Liver (tissue), 9 donors: ENCODE results near the gene AGPAT2. TPM values are rescaled to one million over a fixed set of nuclear protein-coding genes. Genes with fewer than 3 reads are reported as not detected.
A peak's percentile ranks its signal among the peaks of the same experiment; 100 is the strongest.

Experiments
- DNase-seq: peaks from one replicate; pipeline ENCODE4 v3.0.0-alpha.2; 2017; ENCODE audit warnings: low spot score
- H3K27ac ChIP-seq, 2 donors: one replicate each; pipeline ENCODE4 v1.7.0; 2013; ENCODE audit warnings: inconsistent platforms in 2 of 2, low read length in 2 of 2, control low read depth in 1 of 2, low read depth in 1 of 2, mild to moderate bottlenecking in 1 of 2
- H3K27me3 ChIP-seq, 4 donors: one replicate each; pipeline versions ENCODE4 v1.6.1 to v1.7.0; 2013; ENCODE audit warnings: low read length in 3 of 4, inconsistent platforms in 1 of 4, mild to moderate bottlenecking in 1 of 4, moderate library complexity in 1 of 4; ENCODE audit not compliant: control insufficient read depth in 4 of 4, insufficient read depth in 4 of 4
- H3K36me3 ChIP-seq, 4 donors: one replicate each; pipeline versions ENCODE4 v1.6.1 to v1.7.0; 2013; ENCODE audit warnings: low read length in 3 of 4, mild to moderate bottlenecking in 3 of 4, low read depth in 1 of 4, moderate library complexity in 1 of 4; ENCODE audit not compliant: control insufficient read depth in 4 of 4, insufficient read depth in 3 of 4
- H3K4me1 ChIP-seq, 4 donors: one replicate each; pipeline versions ENCODE4 v1.6.1 to v1.7.0; 2013; ENCODE audit warnings: low read length in 3 of 4, mild to moderate bottlenecking in 3 of 4, moderate library complexity in 1 of 4; ENCODE audit not compliant: control insufficient read depth in 4 of 4, insufficient read depth in 4 of 4
- H3K4me3 ChIP-seq, 3 donors: one replicate each; pipeline versions ENCODE4 v1.6.1 to v1.7.0; 2013; ENCODE audit warnings: low read length in 3 of 3, control low read depth in 1 of 3, low read depth in 1 of 3, mild to moderate bottlenecking in 1 of 3
- H3K9ac ChIP-seq, 2 donors: one replicate each; pipeline ENCODE4 v1.7.0; 2013; ENCODE audit warnings: low read length in 2 of 2, mild to moderate bottlenecking in 2 of 2, moderate library complexity in 2 of 2, control low read depth in 1 of 2, low read depth in 1 of 2
- H3K9me3 ChIP-seq, 4 donors: one replicate each; pipeline versions ENCODE4 v1.6.1 to v1.7.0; 2013; ENCODE audit warnings: low read length in 3 of 4; ENCODE audit not compliant: control insufficient read depth in 4 of 4
- CTCF ChIP-seq: fragments of 150-350 bp; IDR thresholded peaks from 2 replicates; pipeline ENCODE4 v1.5.1; 2017; ENCODE audit warnings: improper control_type of control experiment, low read depth, low read length; ENCODE audit not compliant: missing input control
- EGR1 ChIP-seq, 2 donors: IDR thresholded peaks; 2 replicates each; pipeline ENCODE4 v1.6.1; 2016 to 2018; ENCODE audit warnings: antibody characterized with exemption in 2 of 2, low read depth in 2 of 2
- FOXA1 ChIP-seq: IDR thresholded peaks from 2 replicates; pipeline ENCODE4 v1.6.1; 2016; ENCODE audit warnings: antibody characterized with exemption
- FOXA2 ChIP-seq: IDR thresholded peaks from 2 replicates; pipeline ENCODE4 v1.6.1; 2016; ENCODE audit warnings: antibody characterized with exemption
- GABPA ChIP-seq, 2 donors: IDR thresholded peaks in 1 of 2; conservative IDR thresholded peaks in 1 of 2; 2 replicates each; pipeline ENCODE4 v1.6.1; 2016; ENCODE audit warnings: antibody characterized with exemption in 2 of 2, mild to moderate bottlenecking in 1 of 2, moderate library complexity in 1 of 2
- HNF4A ChIP-seq, 2 donors: conservative IDR thresholded peaks; 2 replicates each; pipeline ENCODE4 v1.6.1; 2016; ENCODE audit warnings: antibody characterized with exemption in 2 of 2, mild to moderate bottlenecking in 2 of 2
- HNF4G ChIP-seq: IDR thresholded peaks from 2 replicates; pipeline ENCODE4 v1.6.1; 2016; ENCODE audit warnings: antibody characterized with exemption
- JUND ChIP-seq, 2 donors: IDR thresholded peaks; 2 replicates each; pipeline ENCODE4 v1.6.1; 2016; ENCODE audit warnings: antibody characterized with exemption in 2 of 2
- MAX ChIP-seq: IDR thresholded peaks from 2 replicates; pipeline ENCODE4 v1.6.1; 2016; ENCODE audit warnings: antibody characterized with exemption
- NR2F2 ChIP-seq: IDR thresholded peaks from 2 replicates; pipeline ENCODE4 v1.6.1; 2016; ENCODE audit warnings: antibody characterized with exemption
- RAD21 ChIP-seq, 2 donors: IDR thresholded peaks; 2 replicates each; pipeline ENCODE4 v1.6.1; 2016; ENCODE audit warnings: antibody characterized with exemption in 2 of 2, mild to moderate bottlenecking in 2 of 2
- RXRA ChIP-seq, 2 donors: IDR thresholded peaks; 2 replicates each; pipeline ENCODE4 v1.6.1; 2017 to 2018; ENCODE audit warnings: antibody characterized with exemption in 2 of 2, mild to moderate bottlenecking in 1 of 2
- SP1 ChIP-seq: IDR thresholded peaks from 2 replicates; pipeline ENCODE4 v1.6.1; 2018; ENCODE audit warnings: antibody characterized with exemption, mild to moderate bottlenecking
- YY1 ChIP-seq: IDR thresholded peaks from 2 replicates; pipeline ENCODE4 v1.6.1; 2016; ENCODE audit warnings: antibody characterized with exemption, mild to moderate bottlenecking
- WGBS: extraction: QIAGEN DNeasy Blood & Tissue Kit; methylation state at CpG from one replicate; pipeline ENCODE4 v1.1.7; 2013; 5-methylcytosine and 5-hydroxymethylcytosine counted together
- polyA plus RNA-seq, 2 donors: library from polyadenylated mRNA; stranded (reverse) in 1 of 2; unstranded in 1 of 2; fragments of 200-250 nt in 1 of 2; fragments of >200 nt in 1 of 2; fragmentation: Nextera tagmentation in 1 of 2; extraction: Ambion mirVana in 1 of 2; gene quantifications; one replicate each; pipeline versions ENCODE4 v1.2.1 to v1.2.3, GENCODE V29; 2013 to 2015
- total RNA-seq, 2 donors: library from RNA; depleted of rRNA; stranded (reverse); fragments of >200 nt; gene quantifications; one replicate each; pipeline ENCODE4 v1.2.3, GENCODE V29; 2014
- TF ChIP-seq, protein P1 (sequence below): IDR thresholded peaks from 2 replicates; pipeline ENCODE4 v1.6.1; 2016; ENCODE audit warnings: antibody characterized with exemption, mild to moderate bottlenecking
- TF ChIP-seq, protein P2 (sequence below): IDR thresholded peaks from 2 replicates; pipeline ENCODE4 v1.6.1; 2016; ENCODE audit warnings: antibody characterized with exemption
- TF ChIP-seq, protein P3 (sequence below): IDR thresholded peaks from 2 replicates; pipeline ENCODE4 v1.6.1; 2016; ENCODE audit warnings: antibody characterized with exemption
- donor health status: healthy.
- donor health status: healthy.
- donor health status: healthy.
- donor health status: healthy.
- donor health status: healthy.

Gene AGPAT2
- total and polyA plus RNA-seq, 4 donors: 75.1 to 222 (median 212) TPM

- Histone ChIP-seq H3K4me1 (peaks cover 0 to 5% (median 0%) of the 10 kb centered on the region in 4 donors), H3K4me3 (no peak overlapping the region), H3K27ac (no peak overlapping the region), H3K9me3 (no peaks in the 10 kb centered on the region), H3K27me3 (no peaks in the 10 kb centered on the region), H3K9ac (no peak overlapping the region), H3K36me3 (no peaks in the 10 kb centered on the region)
- DNase-seq: no peak
- WGBS: 71% methylated on average over 43 of the region's 43 CpGs
- TF ChIP-seq, protein P1, sequence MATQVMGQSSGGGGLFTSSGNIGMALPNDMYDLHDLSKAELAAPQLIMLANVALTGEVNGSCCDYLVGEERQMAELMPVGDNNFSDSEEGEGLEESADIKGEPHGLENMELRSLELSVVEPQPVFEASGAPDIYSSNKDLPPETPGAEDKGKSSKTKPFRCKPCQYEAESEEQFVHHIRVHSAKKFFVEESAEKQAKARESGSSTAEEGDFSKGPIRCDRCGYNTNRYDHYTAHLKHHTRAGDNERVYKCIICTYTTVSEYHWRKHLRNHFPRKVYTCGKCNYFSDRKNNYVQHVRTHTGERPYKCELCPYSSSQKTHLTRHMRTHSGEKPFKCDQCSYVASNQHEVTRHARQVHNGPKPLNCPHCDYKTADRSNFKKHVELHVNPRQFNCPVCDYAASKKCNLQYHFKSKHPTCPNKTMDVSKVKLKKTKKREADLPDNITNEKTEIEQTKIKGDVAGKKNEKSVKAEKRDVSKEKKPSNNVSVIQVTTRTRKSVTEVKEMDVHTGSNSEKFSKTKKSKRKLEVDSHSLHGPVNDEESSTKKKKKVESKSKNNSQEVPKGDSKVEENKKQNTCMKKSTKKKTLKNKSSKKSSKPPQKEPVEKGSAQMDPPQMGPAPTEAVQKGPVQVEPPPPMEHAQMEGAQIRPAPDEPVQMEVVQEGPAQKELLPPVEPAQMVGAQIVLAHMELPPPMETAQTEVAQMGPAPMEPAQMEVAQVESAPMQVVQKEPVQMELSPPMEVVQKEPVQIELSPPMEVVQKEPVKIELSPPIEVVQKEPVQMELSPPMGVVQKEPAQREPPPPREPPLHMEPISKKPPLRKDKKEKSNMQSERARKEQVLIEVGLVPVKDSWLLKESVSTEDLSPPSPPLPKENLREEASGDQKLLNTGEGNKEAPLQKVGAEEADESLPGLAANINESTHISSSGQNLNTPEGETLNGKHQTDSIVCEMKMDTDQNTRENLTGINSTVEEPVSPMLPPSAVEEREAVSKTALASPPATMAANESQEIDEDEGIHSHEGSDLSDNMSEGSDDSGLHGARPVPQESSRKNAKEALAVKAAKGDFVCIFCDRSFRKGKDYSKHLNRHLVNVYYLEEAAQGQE: no peak
- TF ChIP-seq CTCF (no peak), RAD21 (IDR thresholded peaks at IDR 0.05) (no peak), HNF4G (no peak), HNF4A (conservative IDR thresholded peaks at IDR 0.05) (no peak), FOXA1 (no peak), NR2F2 (no peak), SP1 (no peak), FOXA2 (no peak), MAX (no peak), GABPA (IDR thresholded peaks at IDR 0.05 in 1 of 2, conservative IDR thresholded peaks at IDR 0.05 in 1 of 2) (no peak), RXRA (IDR thresholded peaks at IDR 0.05) (no peak), JUND (IDR thresholded peaks at IDR 0.05) (no peak)
- TF ChIP-seq, protein P2, sequence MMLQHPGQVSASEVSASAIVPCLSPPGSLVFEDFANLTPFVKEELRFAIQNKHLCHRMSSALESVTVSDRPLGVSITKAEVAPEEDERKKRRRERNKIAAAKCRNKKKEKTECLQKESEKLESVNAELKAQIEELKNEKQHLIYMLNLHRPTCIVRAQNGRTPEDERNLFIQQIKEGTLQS: no peak
Observed at GRCh38 chr9:136653323-136654079, 33.8 kb downstream of the AGPAT2 start.

DNA sequence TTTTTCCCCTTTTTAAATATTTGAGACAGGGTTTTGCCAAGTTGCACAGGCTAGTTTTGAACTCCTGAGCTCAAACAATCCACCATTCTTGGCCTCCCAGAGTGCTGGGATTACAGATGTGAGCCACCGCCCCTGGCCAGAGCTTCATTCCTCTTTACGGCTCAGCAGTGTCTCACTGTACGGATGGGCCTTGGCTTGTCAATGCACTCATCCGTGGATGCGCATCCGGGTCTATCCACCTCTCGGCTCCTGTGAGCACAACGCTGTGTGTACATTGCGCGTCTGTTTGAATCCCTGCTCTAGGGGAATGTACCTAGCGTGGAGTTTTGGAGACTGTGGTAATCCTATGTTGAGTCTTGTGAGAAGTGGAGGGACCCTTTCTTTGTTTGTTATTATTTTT is 35.4 kb downstream of the AGPAT2 start:
- Histone ChIP-seq H3K36me3 (no peaks in the 10 kb centered on the region), H3K4me3 (no peak overlapping the region), H3K9me3 (no peaks in the 10 kb centered on the region), H3K9ac (no peak overlapping the region), H3K4me1 (no peaks in the 10 kb centered on the region), H3K27ac (no peak overlapping the region), H3K27me3 (no peaks in the 10 kb centered on the region)
- DNase-seq: peak; percentile 27
- TF ChIP-seq HNF4A (conservative IDR thresholded peaks at IDR 0.05) (no peak), MAX (no peak), RXRA (IDR thresholded peaks at IDR 0.05) (no peak), FOXA2 (no peak), NR2F2 (no peak), HNF4G (no peak), EGR1 (IDR thresholded peaks at IDR 0.05; ENCODE audit: low read depth in 2 of 2) (no peak), YY1 (no peak)
- TF ChIP-seq, protein P1: no peak
- TF ChIP-seq, protein P3, sequence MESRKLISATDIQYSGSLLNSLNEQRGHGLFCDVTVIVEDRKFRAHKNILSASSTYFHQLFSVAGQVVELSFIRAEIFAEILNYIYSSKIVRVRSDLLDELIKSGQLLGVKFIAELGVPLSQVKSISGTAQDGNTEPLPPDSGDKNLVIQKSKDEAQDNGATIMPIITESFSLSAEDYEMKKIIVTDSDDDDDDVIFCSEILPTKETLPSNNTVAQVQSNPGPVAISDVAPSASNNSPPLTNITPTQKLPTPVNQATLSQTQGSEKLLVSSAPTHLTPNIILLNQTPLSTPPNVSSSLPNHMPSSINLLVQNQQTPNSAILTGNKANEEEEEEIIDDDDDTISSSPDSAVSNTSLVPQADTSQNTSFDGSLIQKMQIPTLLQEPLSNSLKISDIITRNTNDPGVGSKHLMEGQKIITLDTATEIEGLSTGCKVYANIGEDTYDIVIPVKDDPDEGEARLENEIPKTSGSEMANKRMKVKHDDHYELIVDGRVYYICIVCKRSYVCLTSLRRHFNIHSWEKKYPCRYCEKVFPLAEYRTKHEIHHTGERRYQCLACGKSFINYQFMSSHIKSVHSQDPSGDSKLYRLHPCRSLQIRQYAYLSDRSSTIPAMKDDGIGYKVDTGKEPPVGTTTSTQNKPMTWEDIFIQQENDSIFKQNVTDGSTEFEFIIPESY: no peak
- TF ChIP-seq, protein P2: no peak
- 96% methylated on average over 11 of the region's 11 CpGs for WGBS
